Measurements from ENCODE around the gene SKAP2. TPM values are rescaled to one million over a fixed set of nuclear protein-coding genes. Genes with fewer than 3 reads are reported as not detected.

SKAP2 gene
- polyA plus RNA-seq, 2 of the 4 experiments (the other 2 are of a cell fraction) = 18.7 to 23.0 TPM

- no peak for TF ChIP-seq PBX3 (IDR thresholded peaks at IDR 0.05)
- no peak for TF ChIP-seq CHD2 (IDR thresholded peaks at IDR 0.05; ENCODE audit: low read length, partially characterized antibody)
Measured at GRCh38 chr7:26667514-26668133, 196.8 kb downstream of the SKAP2 start (continued).

GRCh38 chr7:26664735-26665416 is 199.5 kb downstream of the SKAP2 start:
- no peak for DNase-seq (ENCODE audit: low read depth in 1 of 2, low spot score in 1 of 2)
- Histone ChIP-seq H3K9me3 (no peaks in the 10 kb centered on the region), H3K4me1 (no peaks in the 10 kb centered on the region), H3K27ac (no peak overlapping the region), H3K4me2 (no peak overlapping the region), H3K4me3 (no peak overlapping the region)
- TF ChIP-seq BHLHE40 (IDR thresholded peaks at IDR 0.05; ENCODE audit: low read depth, low read length) (no peak), MYC (IDR thresholded peaks at IDR 0.05; ENCODE audit: borderline replicate concordance, low read length) (no peak), ZC3H11A (IDR thresholded peaks at IDR 0.05) (no peak), HEYL (CRISPR knock-in tag; IDR thresholded peaks at IDR 0.05) (no peak), CTCF (IDR thresholded peaks at IDR 0.05) (no peak), USF2 (IDR thresholded peaks at IDR 0.05) (no peak), EHMT2 (IDR thresholded peaks at IDR 0.05; ENCODE audit: low read depth) (no peak), POLR2A (IDR thresholded peaks at IDR 0.05; ENCODE audit: low read length) (no peak)
- ATAC-seq = no peak
- 84% methylated on average over 5 of the region's 5 CpGs for WGBS (ENCODE audit: missing lambda C conversion rate)
- POLR2A ChIA-PET = no interaction called here
- peak; percentile 90 for FAIRE-seq
- CTCF ChIA-PET = interaction anchor here (1.4 to 13.6 kb wide), 7 partner anchors 11 to 496 kb away, joined by 5 to 228 read pairs (median 7); no protein-coding TSS in a partner anchor

GRCh38 chr7:26664274-26664673 is 200.1 kb downstream of the SKAP2 start:
- FAIRE-seq (no peak), DNase-seq (ENCODE audit: low read depth in 1 of 2, low spot score in 1 of 2) (no peak), ATAC-seq (no peak)
- POLR2A ChIA-PET = no interaction called here
- Histone ChIP-seq H3K27ac (no peak overlapping the region), H3K9me3 (no peaks in the 10 kb centered on the region), H3K4me2 (no peak overlapping the region), H3K4me3 (no peak overlapping the region), H3K4me1 (no peaks in the 10 kb centered on the region)
- TF ChIP-seq ATOH8 (CRISPR knock-in tag; IDR thresholded peaks at IDR 0.05; ENCODE audit: low read depth) = no peak
- TF ChIP-seq JUN (IDR thresholded peaks at IDR 0.05) = no peak
- TF ChIP-seq FOXS1 (CRISPR knock-in tag; IDR thresholded peaks at IDR 0.05) = no peak
- no peak for TF ChIP-seq BCL3 (IDR thresholded peaks at IDR 0.05)
- TF ChIP-seq REST (IDR thresholded peaks at IDR 0.05) = no peak
- no peak for TF ChIP-seq HOXA7 (CRISPR knock-in tag; IDR thresholded peaks at IDR 0.05)
- TF ChIP-seq JUNB (IDR thresholded peaks at IDR 0.05) = no peak
- no peak for TF ChIP-seq EHMT2 (IDR thresholded peaks at IDR 0.05; ENCODE audit: low read depth)
- TF ChIP-seq TFCP2L1 (CRISPR knock-in tag; IDR thresholded peaks at IDR 0.05) = no peak
- TF ChIP-seq CBX2 (IDR thresholded peaks at IDR 0.05; ENCODE audit: borderline replicate concordance, low read depth) = no peak
- TF ChIP-seq CHD4 (IDR thresholded peaks at IDR 0.05; ENCODE audit: borderline replicate concordance) = no peak
- no peak for TF ChIP-seq EP300 (IDR thresholded peaks at IDR 0.05)
- CTCF ChIA-PET = interaction anchor here (1.4 to 13.6 kb wide), 8 partner anchors 12 to 574 kb away, joined by 5 to 228 read pairs (median 7); no protein-coding TSS in a partner anchor
- WGBS (ENCODE audit: missing lambda C conversion rate) = 85% methylated on average over 1 of the region's 1 CpG

All from A549 (cell line).